DOHH2 (cell line): ENCODE data around the gene DLGAP1.

Experiments used
- CTCF ChIP-seq: fragments of 200-600 bp; sonication (generic); IDR thresholded peaks from one replicate; pipeline ENCODE4 v1.5.1; 2014; ENCODE audit warnings: antibody characterized with exemption, mild to moderate bottlenecking, low read depth, low read length; ENCODE audit not compliant: poor library complexity, severe bottlenecking
- EZH2phosphoT487 ChIP-seq: fragments of 200-600 bp; sonication (generic); IDR thresholded peaks from 2 replicates; pipeline ENCODE4 v1.6.1; 2017; ENCODE audit warnings: borderline replicate concordance, mild to moderate bottlenecking, antibody characterized with exemption, low read length, moderate library complexity, mixed read lengths

GRCh38 chr18:3454365-3455089 is 1000.6 kb downstream of the DLGAP1 start:
- peak; percentile 84 for TF ChIP-seq CTCF
- no peak for TF ChIP-seq EZH2phosphoT487
